Astrocyte (in vitro differentiated cells and primary cell): ENCODE measurements around the gene PPM1F.

Experiments used
- EZH2 ChIP-seq: IDR thresholded peaks from 2 replicates; pipeline ENCODE4 v1.6.1; 2012; ENCODE audit warnings: mild to moderate bottlenecking, low read length, inconsistent platforms; ENCODE audit not compliant: insufficient read depth
- TF ChIP-seq, protein P1 (sequence below): IDR thresholded peaks from 2 replicates; pipeline ENCODE4 v1.5.1; 2011; ENCODE audit warnings: low read depth, mild to moderate bottlenecking, inconsistent platforms, low read length, moderate library complexity; ENCODE audit not compliant: insufficient read depth

DNA sequence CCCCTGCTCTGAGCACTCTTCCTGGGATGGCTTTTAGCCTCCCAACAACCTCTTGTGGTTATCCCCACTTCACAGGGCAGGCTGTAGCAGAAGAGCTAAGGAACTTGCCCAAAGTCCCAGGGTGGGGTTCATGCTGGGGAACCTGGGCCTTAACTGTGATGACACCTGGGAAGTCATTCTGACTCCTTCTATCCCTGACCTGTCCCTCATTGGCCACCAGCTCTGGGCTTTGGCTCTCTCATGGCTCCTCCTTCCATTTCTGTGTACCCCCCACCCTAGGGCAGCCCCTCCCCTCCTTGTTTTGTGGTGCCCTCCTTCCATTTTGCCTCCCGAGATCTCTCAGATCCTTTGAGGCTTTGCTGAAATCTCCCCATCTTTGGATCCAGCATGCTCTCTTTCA, 2.7 kb downstream of the PPM1F start:
- TF ChIP-seq, protein P1, sequence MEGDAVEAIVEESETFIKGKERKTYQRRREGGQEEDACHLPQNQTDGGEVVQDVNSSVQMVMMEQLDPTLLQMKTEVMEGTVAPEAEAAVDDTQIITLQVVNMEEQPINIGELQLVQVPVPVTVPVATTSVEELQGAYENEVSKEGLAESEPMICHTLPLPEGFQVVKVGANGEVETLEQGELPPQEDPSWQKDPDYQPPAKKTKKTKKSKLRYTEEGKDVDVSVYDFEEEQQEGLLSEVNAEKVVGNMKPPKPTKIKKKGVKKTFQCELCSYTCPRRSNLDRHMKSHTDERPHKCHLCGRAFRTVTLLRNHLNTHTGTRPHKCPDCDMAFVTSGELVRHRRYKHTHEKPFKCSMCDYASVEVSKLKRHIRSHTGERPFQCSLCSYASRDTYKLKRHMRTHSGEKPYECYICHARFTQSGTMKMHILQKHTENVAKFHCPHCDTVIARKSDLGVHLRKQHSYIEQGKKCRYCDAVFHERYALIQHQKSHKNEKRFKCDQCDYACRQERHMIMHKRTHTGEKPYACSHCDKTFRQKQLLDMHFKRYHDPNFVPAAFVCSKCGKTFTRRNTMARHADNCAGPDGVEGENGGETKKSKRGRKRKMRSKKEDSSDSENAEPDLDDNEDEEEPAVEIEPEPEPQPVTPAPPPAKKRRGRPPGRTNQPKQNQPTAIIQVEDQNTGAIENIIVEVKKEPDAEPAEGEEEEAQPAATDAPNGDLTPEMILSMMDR = no peak
- TF ChIP-seq EZH2 = no peak
